Epithelial cell of umbilical artery (primary cell): ENCODE data around the gene NOP53. TPM values are rescaled to one million over a fixed set of nuclear protein-coding genes. Genes with fewer than 3 reads are reported as not detected.

ENCODE experiments used
- total RNA-seq: library from RNA; depleted of rRNA; stranded (reverse); fragments of >200 nt; gene quantifications from 2 replicates; pipeline ENCODE4 v1.2.3, GENCODE V29; 2014

Gene NOP53
- total RNA-seq, result 78.6 and 90.0 TPM in 2 replicates

DNA sequence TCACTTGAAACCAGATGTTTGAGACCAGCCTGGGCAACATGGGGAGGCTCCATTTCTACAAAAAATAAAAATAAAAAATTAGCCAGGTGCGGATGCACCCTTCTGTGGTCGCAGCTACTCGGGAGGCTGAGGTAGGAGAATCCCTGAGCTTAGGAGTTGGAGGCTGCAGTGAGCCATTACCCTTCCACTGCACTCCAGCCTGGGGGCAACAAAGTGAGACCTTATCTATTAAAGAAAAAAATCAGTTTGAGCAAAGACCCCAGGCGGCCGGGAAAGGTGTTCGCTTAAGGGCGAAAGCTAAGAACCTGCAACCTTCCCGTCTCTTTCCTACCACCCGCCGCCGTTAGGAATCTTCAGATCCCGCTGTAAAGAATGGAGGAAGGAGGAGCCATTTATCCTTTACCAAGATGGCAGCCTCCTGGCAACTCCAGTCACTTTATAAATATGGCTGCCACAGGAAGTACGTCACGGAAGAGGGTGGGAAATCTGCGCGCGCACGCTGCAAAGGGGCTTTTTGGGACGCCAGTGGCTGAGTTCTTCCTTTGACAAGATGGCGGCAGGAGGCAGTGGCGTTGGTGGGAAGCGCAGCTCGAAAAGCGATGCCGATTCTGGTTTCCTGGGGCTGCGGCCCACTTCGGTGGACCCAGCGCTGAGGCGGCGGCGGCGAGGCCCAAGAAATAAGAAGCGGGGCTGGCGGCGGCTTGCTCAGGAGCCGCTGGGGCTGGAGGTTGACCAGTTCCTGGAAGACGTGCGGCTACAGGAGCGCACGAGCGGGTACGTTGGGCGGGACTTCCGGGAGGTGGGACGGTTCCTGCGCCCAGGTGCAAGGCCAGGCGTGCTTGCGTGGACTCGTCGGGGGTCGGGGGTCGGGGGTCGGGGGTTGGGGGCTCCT lies at the start of gene NOP53:
TSS of gene NOP53 (plus strand) at position 537 of the 892 bp plus-strand sequence. CDS start at position 551, 14 bp downstream.

DNA sequence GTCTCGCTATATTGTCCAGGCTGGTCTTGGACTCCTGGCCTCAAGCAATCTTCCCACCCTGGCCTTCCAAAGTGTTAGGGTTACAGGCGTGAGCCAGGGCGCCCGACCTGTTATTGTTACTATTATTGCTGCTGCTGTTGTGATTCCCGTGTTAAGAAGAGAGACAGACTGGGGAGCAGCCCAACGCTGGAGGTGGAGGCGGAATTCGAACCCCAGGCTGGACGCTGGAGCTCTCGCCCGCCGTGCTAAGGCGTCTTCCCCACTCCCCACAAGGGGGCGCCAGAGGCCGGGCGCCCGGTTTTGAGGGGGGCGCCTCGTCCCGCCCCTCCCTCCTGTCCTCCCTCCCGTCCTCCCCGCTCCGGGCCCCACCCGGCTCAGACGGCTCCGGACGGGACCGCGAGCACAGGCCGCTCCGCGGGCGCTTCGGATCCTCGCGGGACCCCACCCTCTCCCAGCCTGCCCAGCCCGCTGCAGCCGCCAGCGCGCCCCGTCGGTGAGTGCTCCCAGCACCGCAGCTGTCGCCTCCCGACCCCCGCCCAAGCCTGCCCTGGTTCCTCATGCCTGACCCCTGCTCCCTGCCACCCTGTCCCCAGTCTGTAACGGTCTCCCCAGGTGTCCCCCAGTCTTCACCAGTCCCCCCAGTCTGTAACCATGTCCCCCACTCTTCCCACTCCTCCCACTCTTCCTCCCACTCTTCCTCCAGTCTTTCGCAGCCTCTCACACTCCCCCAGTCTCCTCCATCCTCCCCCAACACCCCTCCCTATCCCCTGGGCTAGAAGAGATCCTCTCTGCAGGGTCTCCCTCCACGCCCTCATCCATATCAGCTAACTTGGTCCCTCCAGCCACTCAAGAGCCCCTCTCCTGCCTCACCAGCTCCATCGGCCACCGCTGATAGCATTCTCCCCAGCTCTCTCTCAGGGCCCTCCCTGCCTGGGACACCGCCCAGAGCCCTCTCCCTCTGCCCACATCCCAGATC lies 32.0 kb upstream of the NOP53 start, which contains the start of gene EHD2:
TSS of gene EHD2 (plus strand) at position 377 of the 976 bp plus-strand sequence. CDS start 3,191 bp downstream, outside the sequence.

DNA sequence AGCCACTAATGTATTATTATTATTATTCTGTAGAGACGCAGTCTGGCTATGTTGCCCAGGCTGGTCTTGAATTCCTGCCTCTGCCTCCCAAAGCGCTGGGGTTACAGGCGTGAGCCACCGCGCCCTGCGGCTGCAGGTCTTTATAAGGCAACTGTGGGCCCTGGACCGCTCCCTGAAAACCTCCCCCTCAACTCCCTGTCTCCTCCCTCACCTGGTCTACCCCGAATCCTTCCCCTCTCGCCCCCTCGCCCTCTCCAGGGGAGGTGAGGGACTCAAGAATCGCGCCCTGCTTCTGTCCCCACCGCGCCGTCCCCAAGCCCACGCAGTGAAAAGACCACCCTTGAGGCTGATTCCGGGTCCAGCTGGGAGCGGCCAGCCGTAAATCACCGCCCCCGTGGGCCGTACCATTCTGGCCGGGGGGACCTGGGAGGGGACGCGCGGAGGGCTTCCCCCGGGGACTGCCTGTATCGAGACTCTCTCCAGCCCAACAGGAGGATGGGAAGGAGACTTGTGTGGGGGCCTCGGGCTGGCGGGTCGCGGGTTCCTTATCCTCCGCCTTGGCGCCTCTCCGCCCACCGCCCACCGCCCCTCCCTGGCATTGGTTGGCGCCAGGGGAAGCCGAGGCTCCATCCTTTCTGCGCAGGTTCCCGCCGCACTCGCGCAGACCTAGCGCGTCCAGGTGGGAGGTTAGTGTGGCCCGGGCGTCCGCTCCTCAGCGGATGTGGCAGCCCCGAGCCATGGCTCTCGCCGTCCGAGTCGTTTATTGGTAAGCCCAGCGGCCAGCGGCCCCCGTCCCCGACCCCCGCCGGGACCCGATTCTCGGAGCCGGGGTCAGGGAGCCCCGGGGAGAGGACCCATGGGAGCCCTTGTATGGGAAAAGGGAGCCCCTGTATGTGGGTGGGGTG lies 33.0 kb downstream of the NOP53 start, which contains the start of gene SELENOW:
TSS of gene SELENOW (plus strand) at position 655 of the 905 bp plus-strand sequence. CDS start at position 738, 83 bp downstream.

DNA sequence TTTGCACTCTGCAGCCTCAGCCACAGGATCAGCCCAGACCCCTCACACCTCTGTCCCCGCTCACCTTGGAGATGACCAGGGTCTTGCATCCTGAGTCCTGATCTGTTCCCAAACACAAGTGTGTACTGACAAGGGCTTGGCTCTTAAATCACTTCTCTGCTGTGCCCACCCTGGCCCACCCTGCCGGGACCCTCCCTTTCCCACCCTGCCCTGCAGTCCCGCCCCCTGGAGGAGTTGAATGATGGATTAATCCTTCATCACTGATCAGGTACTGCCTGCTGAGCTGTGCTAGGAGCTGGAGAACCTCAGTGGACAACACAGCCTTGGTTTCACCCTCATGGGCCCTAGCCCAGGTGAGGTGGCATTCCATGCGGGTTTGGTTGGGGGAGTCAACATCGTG lies 59.1 kb downstream of the NOP53 start, which contains the start of gene TPRX1:
TSS of gene TPRX1 (minus strand) at position 101 of the 400 bp plus-strand sequence. CDS start at position 89, 12 bp downstream.

Other genes with a start within 250 kb of the NOP53 start
- 64.6 and 126 TPM in 2 replicates for gene NAPA, start 230.5 kb upstream of the NOP53 start, total RNA-seq
- under 0.01 TPM in 1 of 2 replicates, not detected in the other for gene ZNF541, start 172.4 kb upstream of the NOP53 start, total RNA-seq
- 5.0 and 5.5 TPM in 2 replicates for gene BICRA, start 136.4 kb upstream of the NOP53 start, total RNA-seq
- 62.0 and 74.1 TPM in 2 replicates for gene EHD2, start 32.1 kb upstream of the NOP53 start, total RNA-seq
- 349 and 480 TPM in 2 replicates for gene SELENOW, start 33.2 kb downstream of the NOP53 start, total RNA-seq
- gene TPRX1, start 59.0 kb downstream of the NOP53 start, total RNA-seq, result not detected in 2 replicates
- gene CRX, start 76.4 kb downstream of the NOP53 start, total RNA-seq, result not detected in 2 replicates
- not detected in 2 replicates for gene TPRX2, start 113.7 kb downstream of the NOP53 start, total RNA-seq
- not detected in 2 replicates for gene SULT2A1, start 140.8 kb downstream of the NOP53 start, total RNA-seq
- not detected in 2 replicates for gene BSPH1, start 246.6 kb downstream of the NOP53 start, total RNA-seq
- gene ELSPBP1, start 249.1 kb downstream of the NOP53 start, total RNA-seq, result not detected in 2 replicates